Liver (tissue), 9 donors: ENCODE measurements around the gene MYO9B. TPM values are rescaled to one million over a fixed set of nuclear protein-coding genes. Genes with fewer than 3 reads are reported as not detected.
"Not testable (repeated sequence)": the region's sequence is repeated elsewhere in the genome, so short reads cannot be mapped to it uniquely, and the experiment has no call there.

Experiments
- DNase-seq: peaks from one replicate; pipeline ENCODE4 v3.0.0-alpha.2; 2017; ENCODE audit warnings: low spot score
- H3K27ac ChIP-seq, 2 donors: one replicate each; pipeline ENCODE4 v1.7.0; 2013; ENCODE audit warnings: inconsistent platforms in 2 of 2, low read length in 2 of 2, control low read depth in 1 of 2, low read depth in 1 of 2, mild to moderate bottlenecking in 1 of 2
- H3K27me3 ChIP-seq, 4 donors: one replicate each; pipeline versions ENCODE4 v1.6.1 to v1.7.0; 2013; ENCODE audit warnings: low read length in 3 of 4, inconsistent platforms in 1 of 4, mild to moderate bottlenecking in 1 of 4, moderate library complexity in 1 of 4; ENCODE audit not compliant: control insufficient read depth in 4 of 4, insufficient read depth in 4 of 4
- H3K36me3 ChIP-seq, 4 donors: one replicate each; pipeline versions ENCODE4 v1.6.1 to v1.7.0; 2013; ENCODE audit warnings: low read length in 3 of 4, mild to moderate bottlenecking in 3 of 4, low read depth in 1 of 4, moderate library complexity in 1 of 4; ENCODE audit not compliant: control insufficient read depth in 4 of 4, insufficient read depth in 3 of 4
- H3K4me1 ChIP-seq, 4 donors: one replicate each; pipeline versions ENCODE4 v1.6.1 to v1.7.0; 2013; ENCODE audit warnings: low read length in 3 of 4, mild to moderate bottlenecking in 3 of 4, moderate library complexity in 1 of 4; ENCODE audit not compliant: control insufficient read depth in 4 of 4, insufficient read depth in 4 of 4
- H3K4me3 ChIP-seq, 3 donors: one replicate each; pipeline versions ENCODE4 v1.6.1 to v1.7.0; 2013; ENCODE audit warnings: low read length in 3 of 3, control low read depth in 1 of 3, low read depth in 1 of 3, mild to moderate bottlenecking in 1 of 3
- H3K9ac ChIP-seq, 2 donors: one replicate each; pipeline ENCODE4 v1.7.0; 2013; ENCODE audit warnings: low read length in 2 of 2, mild to moderate bottlenecking in 2 of 2, moderate library complexity in 2 of 2, control low read depth in 1 of 2, low read depth in 1 of 2
- H3K9me3 ChIP-seq, 4 donors: one replicate each; pipeline versions ENCODE4 v1.6.1 to v1.7.0; 2013; ENCODE audit warnings: low read length in 3 of 4; ENCODE audit not compliant: control insufficient read depth in 4 of 4
- ATF3 ChIP-seq: IDR thresholded peaks from 2 replicates; pipeline ENCODE4 v1.6.1; 2016; ENCODE audit warnings: antibody characterized with exemption
- EGR1 ChIP-seq, 2 donors: IDR thresholded peaks; 2 replicates each; pipeline ENCODE4 v1.6.1; 2016 to 2018; ENCODE audit warnings: antibody characterized with exemption in 2 of 2, low read depth in 2 of 2
- FOXA1 ChIP-seq: IDR thresholded peaks from 2 replicates; pipeline ENCODE4 v1.6.1; 2016; ENCODE audit warnings: antibody characterized with exemption
- FOXA2 ChIP-seq: IDR thresholded peaks from 2 replicates; pipeline ENCODE4 v1.6.1; 2016; ENCODE audit warnings: antibody characterized with exemption
- GABPA ChIP-seq, 2 donors: IDR thresholded peaks in 1 of 2; conservative IDR thresholded peaks in 1 of 2; 2 replicates each; pipeline ENCODE4 v1.6.1; 2016; ENCODE audit warnings: antibody characterized with exemption in 2 of 2, mild to moderate bottlenecking in 1 of 2, moderate library complexity in 1 of 2
- HNF4A ChIP-seq, 2 donors: conservative IDR thresholded peaks; 2 replicates each; pipeline ENCODE4 v1.6.1; 2016; ENCODE audit warnings: antibody characterized with exemption in 2 of 2, mild to moderate bottlenecking in 2 of 2
- JUND ChIP-seq, 2 donors: IDR thresholded peaks; 2 replicates each; pipeline ENCODE4 v1.6.1; 2016; ENCODE audit warnings: antibody characterized with exemption in 2 of 2
- MAX ChIP-seq: IDR thresholded peaks from 2 replicates; pipeline ENCODE4 v1.6.1; 2016; ENCODE audit warnings: antibody characterized with exemption
- NR2F2 ChIP-seq: IDR thresholded peaks from 2 replicates; pipeline ENCODE4 v1.6.1; 2016; ENCODE audit warnings: antibody characterized with exemption
- REST ChIP-seq: IDR thresholded peaks from 2 replicates; pipeline ENCODE4 v1.6.1; 2016; ENCODE audit warnings: antibody characterized with exemption, mild to moderate bottlenecking
- SP1 ChIP-seq: IDR thresholded peaks from 2 replicates; pipeline ENCODE4 v1.6.1; 2018; ENCODE audit warnings: antibody characterized with exemption, mild to moderate bottlenecking
- TAF1 ChIP-seq: conservative IDR thresholded peaks from 2 replicates; pipeline ENCODE4 v1.6.1; 2016; ENCODE audit warnings: antibody characterized with exemption, mild to moderate bottlenecking
- WGBS: extraction: QIAGEN DNeasy Blood & Tissue Kit; methylation state at CpG from one replicate; pipeline ENCODE4 v1.1.7; 2013; 5-methylcytosine and 5-hydroxymethylcytosine counted together
- polyA plus RNA-seq, 2 donors: library from polyadenylated mRNA; stranded (reverse) in 1 of 2; unstranded in 1 of 2; fragments of 200-250 nt in 1 of 2; fragments of >200 nt in 1 of 2; fragmentation: Nextera tagmentation in 1 of 2; extraction: Ambion mirVana in 1 of 2; gene quantifications; one replicate each; pipeline versions ENCODE4 v1.2.1 to v1.2.3, GENCODE V29; 2013 to 2015
- total RNA-seq, 2 donors: library from RNA; depleted of rRNA; stranded (reverse); fragments of >200 nt; gene quantifications; one replicate each; pipeline ENCODE4 v1.2.3, GENCODE V29; 2014
- TF ChIP-seq, protein P1 (sequence below): fragments of 150-350 bp; IDR thresholded peaks from 2 replicates; pipeline ENCODE4 v1.5.1; 2017; ENCODE audit warnings: improper control_type of control experiment, low read depth, low read length; ENCODE audit not compliant: missing input control
- TF ChIP-seq, protein P2 (sequence below): IDR thresholded peaks from 2 replicates; pipeline ENCODE4 v1.6.1; 2016; ENCODE audit warnings: antibody characterized with exemption
- donor health status: healthy.
- donor health status: healthy.
- donor health status: healthy.
- donor health status: healthy.
- donor health status: healthy.

MYO9B gene
- total and polyA plus RNA-seq, 4 donors: 9.1 to 32.5 (median 21.0) TPM

GRCh38 chr19:17183858-17184321 is 108.3 kb downstream of the MYO9B start (continued):
- TF ChIP-seq REST (no peak), FOXA2 (no peak), NR2F2 (no peak), SP1 (no peak)

DNA sequence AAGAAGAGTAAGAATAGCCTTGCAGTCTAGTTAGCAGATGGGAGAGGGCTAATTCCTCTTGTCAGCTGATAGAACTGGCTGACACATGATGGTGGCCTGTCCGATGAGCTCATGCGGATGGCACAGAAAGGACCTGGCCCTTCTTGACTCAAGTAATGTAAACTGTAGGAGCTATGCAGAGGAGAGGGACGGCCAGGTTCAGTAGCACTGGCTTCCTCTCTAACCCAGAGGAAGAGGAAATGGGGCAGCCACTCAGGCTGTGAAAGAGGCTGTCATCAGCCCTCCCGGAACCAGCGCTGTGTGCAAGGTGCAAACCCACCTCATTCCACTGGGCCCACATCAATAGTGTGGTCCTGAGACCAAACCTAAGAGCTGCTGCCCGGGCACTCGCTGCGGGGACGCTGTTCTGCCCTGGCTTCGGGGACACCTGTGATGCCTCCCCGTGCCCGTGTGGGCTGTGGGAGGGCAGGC is 108.8 kb downstream of the MYO9B start:
- Histone ChIP-seq H3K4me1 (no peaks in the 10 kb centered on the region), H3K27ac (no peak overlapping the region), H3K27me3 (no peaks in the 10 kb centered on the region), H3K9ac (no peak overlapping the region), H3K4me3 (no peak overlapping the region), H3K9me3 (no peaks in the 10 kb centered on the region), H3K36me3 (peaks cover 2 to 36% (median 11%) of the 10 kb centered on the region in 4 donors)
- DNase-seq: no peak
- 88% methylated on average over 12 of the region's 12 CpGs for WGBS
- TF ChIP-seq, protein P1, sequence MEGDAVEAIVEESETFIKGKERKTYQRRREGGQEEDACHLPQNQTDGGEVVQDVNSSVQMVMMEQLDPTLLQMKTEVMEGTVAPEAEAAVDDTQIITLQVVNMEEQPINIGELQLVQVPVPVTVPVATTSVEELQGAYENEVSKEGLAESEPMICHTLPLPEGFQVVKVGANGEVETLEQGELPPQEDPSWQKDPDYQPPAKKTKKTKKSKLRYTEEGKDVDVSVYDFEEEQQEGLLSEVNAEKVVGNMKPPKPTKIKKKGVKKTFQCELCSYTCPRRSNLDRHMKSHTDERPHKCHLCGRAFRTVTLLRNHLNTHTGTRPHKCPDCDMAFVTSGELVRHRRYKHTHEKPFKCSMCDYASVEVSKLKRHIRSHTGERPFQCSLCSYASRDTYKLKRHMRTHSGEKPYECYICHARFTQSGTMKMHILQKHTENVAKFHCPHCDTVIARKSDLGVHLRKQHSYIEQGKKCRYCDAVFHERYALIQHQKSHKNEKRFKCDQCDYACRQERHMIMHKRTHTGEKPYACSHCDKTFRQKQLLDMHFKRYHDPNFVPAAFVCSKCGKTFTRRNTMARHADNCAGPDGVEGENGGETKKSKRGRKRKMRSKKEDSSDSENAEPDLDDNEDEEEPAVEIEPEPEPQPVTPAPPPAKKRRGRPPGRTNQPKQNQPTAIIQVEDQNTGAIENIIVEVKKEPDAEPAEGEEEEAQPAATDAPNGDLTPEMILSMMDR: no peak
- TF ChIP-seq GABPA (IDR thresholded peaks at IDR 0.05 in 1 of 2, conservative IDR thresholded peaks at IDR 0.05 in 1 of 2) (no peak), FOXA1 (no peak), HNF4A (conservative IDR thresholded peaks at IDR 0.05) (no peak), TAF1 (no peak)
- TF ChIP-seq, protein P2, sequence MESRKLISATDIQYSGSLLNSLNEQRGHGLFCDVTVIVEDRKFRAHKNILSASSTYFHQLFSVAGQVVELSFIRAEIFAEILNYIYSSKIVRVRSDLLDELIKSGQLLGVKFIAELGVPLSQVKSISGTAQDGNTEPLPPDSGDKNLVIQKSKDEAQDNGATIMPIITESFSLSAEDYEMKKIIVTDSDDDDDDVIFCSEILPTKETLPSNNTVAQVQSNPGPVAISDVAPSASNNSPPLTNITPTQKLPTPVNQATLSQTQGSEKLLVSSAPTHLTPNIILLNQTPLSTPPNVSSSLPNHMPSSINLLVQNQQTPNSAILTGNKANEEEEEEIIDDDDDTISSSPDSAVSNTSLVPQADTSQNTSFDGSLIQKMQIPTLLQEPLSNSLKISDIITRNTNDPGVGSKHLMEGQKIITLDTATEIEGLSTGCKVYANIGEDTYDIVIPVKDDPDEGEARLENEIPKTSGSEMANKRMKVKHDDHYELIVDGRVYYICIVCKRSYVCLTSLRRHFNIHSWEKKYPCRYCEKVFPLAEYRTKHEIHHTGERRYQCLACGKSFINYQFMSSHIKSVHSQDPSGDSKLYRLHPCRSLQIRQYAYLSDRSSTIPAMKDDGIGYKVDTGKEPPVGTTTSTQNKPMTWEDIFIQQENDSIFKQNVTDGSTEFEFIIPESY: no peak

- TF ChIP-seq, protein P2: no peak
- TF ChIP-seq FOXA1 (no peak), SP1 (no peak), GABPA (IDR thresholded peaks at IDR 0.05 in 1 of 2, conservative IDR thresholded peaks at IDR 0.05 in 1 of 2) (no peak), JUND (IDR thresholded peaks at IDR 0.05) (no peak), ATF3 (no peak), EGR1 (IDR thresholded peaks at IDR 0.05; ENCODE audit: low read depth in 2 of 2) (no peak), MAX (no peak)
- Histone ChIP-seq H3K36me3 (peaks cover 2 to 41% (median 12%) of the 10 kb centered on the region in 4 donors), H3K27me3 (no peaks in the 10 kb centered on the region), H3K9me3 (no peaks in the 10 kb centered on the region), H3K27ac (no peak overlapping the region), H3K4me1 (no peaks in the 10 kb centered on the region), H3K4me3 (no peak overlapping the region), H3K9ac (no peak overlapping the region)
- 91% methylated on average over 8 of the region's 8 CpGs for WGBS
- no peak for DNase-seq
These were observed 110.0 kb downstream of the MYO9B start for GRCh38 chr19:17185590-17185989.

GRCh38 chr19:17191736-17192135 is 116.2 kb downstream of the MYO9B start:
- not testable (repeated sequence) for H3K9me3 ChIP-seq, H3K4me1 ChIP-seq, DNase-seq, H3K27ac ChIP-seq, H3K9ac ChIP-seq, H3K27me3 ChIP-seq, H3K4me3 ChIP-seq
- peaks cover 10 to 63% (median 27%) of the 10 kb centered on the region in 4 donors for H3K36me3 ChIP-seq
- WGBS: 89% methylated on average over 6 of the region's 6 CpGs
